HG03442 (cell line): ENCODE measurements around the gene KRT37.

Experiments used
- ATAC-seq: cut with Tn5 transposase; IDR thresholded peaks from one replicate; pipeline ENCODE4 v1.9.1; 2021; ENCODE audit warnings: mild to moderate bottlenecking, moderate library complexity; ENCODE audit not compliant: unreplicated experiment

The KRT37 gene

DNA sequence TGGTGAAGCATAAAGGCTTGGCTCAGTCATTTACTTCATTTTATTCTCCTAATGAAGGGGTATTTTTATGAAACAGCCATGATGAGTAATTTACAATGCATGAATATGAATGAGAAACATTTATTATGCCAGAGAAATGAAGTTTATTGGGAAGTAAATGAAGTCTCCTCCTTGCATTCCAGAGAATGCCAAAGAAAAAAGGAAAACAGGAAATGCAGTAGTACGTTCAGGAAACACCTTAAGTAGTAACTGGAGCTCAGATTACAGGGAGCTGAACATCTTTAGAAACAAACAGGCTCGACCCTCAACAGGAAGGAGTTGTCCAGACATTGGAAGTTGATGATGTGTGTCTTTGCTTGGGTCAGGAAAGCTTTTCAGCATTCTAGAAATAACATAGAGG lies 46.8 kb downstream of the KRT37 start:
- ATAC-seq = no peak
